Heart left ventricle (tissue), 13 donors: ENCODE data around the gene NSFL1C.

Source experiments
- CTCF ChIP-seq, 12 donors: fragments of 200-600 bp; sonication (generic) in 4 of 12; IDR thresholded peaks; one replicate each; pipeline versions ENCODE4 v1.5.0 to v1.8.0; 2018 to 2022; ENCODE audit warnings: antibody characterized with exemption in 12 of 12, mild to moderate bottlenecking in 5 of 12
- POLR2A ChIP-seq, 2 donors: fragments of 450-650 bp; IDR thresholded peaks; one replicate each; pipeline ENCODE4 v1.6.1; 2017; ENCODE audit warnings: antibody characterized with exemption in 2 of 2, mild to moderate bottlenecking in 2 of 2, moderate library complexity in 2 of 2
- donor health status: ischemic (EF 13 %, LVEDD 7.1; RV severe dilation, severe dysfunction).
- donor health status: DM: no; HTN: yes; CAD: no.
- donor health status: DM: no; HTN: no; CAD: no.
- donor health status: ischemic (EF 25% LVEDD 6.9; RV normal size, moderate dysfunction).
- donor health status: ischemic (EF 25% LVEDD 5.7; RV mildly dilated, moderate dysfunction).
- donor health status: ischemic (EF 35%, LVEDD 5.7; RV mildly dilated, moderate dysfunction).
- donor health status: nonischemic (EF 11% LVEDD 7.7; RV severe dilation, severe dysfunction).
- donor health status: DM: yes; HTN: yes; CAD: no.
- donor health status: PGD.
- donor health status: ischemic (EF 29% LVEDD 5.4; RV normal size, mild dysfunction).
- donor health status: nonischemic (EF 23%, LVEDD 6.1; RV moderate dilation, normal function).

DNA sequence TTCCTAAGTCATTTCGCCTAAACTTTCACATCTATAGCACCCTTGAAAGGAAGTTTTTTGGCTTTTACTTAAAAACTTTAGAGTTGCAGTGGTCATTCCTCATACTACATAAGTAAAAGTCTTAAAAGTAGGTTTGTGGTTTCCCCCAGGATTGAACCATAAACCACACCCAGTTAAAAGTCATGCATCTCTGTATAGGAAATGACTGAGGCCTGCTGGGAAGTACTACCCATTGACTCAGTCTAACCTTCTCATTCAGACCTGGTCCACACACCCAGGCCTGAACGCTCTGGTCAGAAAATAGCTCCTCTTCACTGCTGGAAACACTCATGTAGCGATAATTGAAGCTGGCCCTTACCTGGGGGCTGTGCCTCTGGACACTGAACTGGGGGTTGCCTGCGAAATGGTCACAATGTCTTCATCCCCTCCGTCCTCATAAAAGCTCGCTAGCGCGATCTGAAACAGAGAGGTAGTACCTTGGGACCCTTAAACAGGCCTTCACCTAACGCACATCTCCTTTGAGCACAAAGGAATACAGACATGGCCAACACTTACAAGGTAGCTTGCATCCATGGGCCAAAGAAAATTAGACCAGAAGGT lies 2.6 kb downstream of the NSFL1C start:
- TF ChIP-seq CTCF (IDR thresholded peaks at IDR 0.05) = no peak
- no peak for TF ChIP-seq POLR2A (IDR thresholded peaks at IDR 0.05)
